ENCODE measurements around the gene SYNE3. TPM values are rescaled to one million over a fixed set of nuclear protein-coding genes. Genes with fewer than 3 reads are reported as not detected.

SYNE3 gene
- total RNA-seq, 2 experiments from 2014 or later, result 65.8 to 81.6 TPM

GRCh38 chr14:95536671-95537070 is 20.2 kb upstream of the SYNE3 start:
- CTCF ChIA-PET, result interaction anchor here (1.3 to 5.1 kb wide), 5 partner anchors 12 to 110 kb away, joined by 3 to 40 read pairs (median 4); no protein-coding TSS in a partner anchor
- DNase-seq, result no peak
- Mint-ChIP-seq H3K9me3 (ENCODE audit: low read depth) (no peaks in the 10 kb centered on the region), H3K4me1 (peaks cover 58% of the 10 kb centered on the region), H3K4me3 (peak overlapping the region; percentile 94), H3K36me3 (peaks cover 10% of the 10 kb centered on the region), H3K27ac (no peak overlapping the region), H3K27me3 (no peaks in the 10 kb centered on the region)
- ATAC-seq, result no peak

- CTCF ChIA-PET, result interaction anchor here (1.3 to 5.1 kb wide), 5 partner anchors 11 to 109 kb away, joined by 3 to 40 read pairs (median 4); no protein-coding TSS in a partner anchor
- H3K4me1 Mint-ChIP-seq, result peaks cover 63% of the 10 kb centered on the region
- no peak for ATAC-seq
- DNase-seq, result no peak
- H3K9me3 Mint-ChIP-seq (ENCODE audit: low read depth), result no peaks in the 10 kb centered on the region
- H3K27ac Mint-ChIP-seq, result peak overlapping the region; percentile 83
- no peaks in the 10 kb centered on the region for H3K27me3 Mint-ChIP-seq
- peaks cover 14% of the 10 kb centered on the region for H3K36me3 Mint-ChIP-seq
- H3K4me3 Mint-ChIP-seq, result peak overlapping the region; percentile 94
Observed at GRCh38 chr14:95536036-95536593, 19.7 kb upstream of the SYNE3 start.

GRCh38 chr14:95535226-95536021 is 19.0 kb upstream of the SYNE3 start:
- H3K4me1 Mint-ChIP-seq, result peaks cover 66% of the 10 kb centered on the region

GRCh38 chr14:95534299-95535225 is 18.1 kb upstream of the SYNE3 start, which contains the start of gene GLRX5:
Gene GLRX5, plus strand, starts transcription at chr14:95535050. Its CDS starts 40 bp downstream, at chr14:95535090.
- peak; percentile 89 for ATAC-seq
- peaks cover 16% of the 10 kb centered on the region for H3K36me3 Mint-ChIP-seq
- H3K27me3 Mint-ChIP-seq, result no peaks in the 10 kb centered on the region
- DNase-seq, result peak; percentile 99
- peak within 1 kb of the TSS; percentile 94 for H3K4me3 Mint-ChIP-seq
- CTCF ChIA-PET, result interaction anchor here (0.8 to 5.1 kb wide), 10 partner anchors 9 to 107 kb away, joined by 3 to 40 read pairs (median 4); partner anchors contain the start of gene SYNE3
- peaks cover 66% of the 10 kb centered on the region for H3K4me1 Mint-ChIP-seq
- H3K9me3 Mint-ChIP-seq (ENCODE audit: low read depth), result no peaks in the 10 kb centered on the region
- peak within 1 kb of the TSS; percentile 84 for H3K27ac Mint-ChIP-seq

More at GRCh38 chr14:95535226-95536021, 19.0 kb upstream of the SYNE3 start:
- H3K27me3 Mint-ChIP-seq, result no peaks in the 10 kb centered on the region
- H3K9me3 Mint-ChIP-seq (ENCODE audit: low read depth), result no peaks in the 10 kb centered on the region
- DNase-seq (peak; percentile 53), ATAC-seq (peak; percentile 1)
- CTCF ChIA-PET, result interaction anchor here (1.1 to 5.1 kb wide), 6 partner anchors 9 to 93 kb away, joined by 3 to 40 read pairs (median 11); partner anchors contain the start of gene SYNE3
- H3K4me3 Mint-ChIP-seq, result peak overlapping the region; percentile 94
- H3K36me3 Mint-ChIP-seq, result peaks cover 16% of the 10 kb centered on the region
- H3K27ac Mint-ChIP-seq, result peak overlapping the region; percentile 83

GRCh38 chr14:95533822-95534221 is 17.4 kb upstream of the SYNE3 start:
- DNase-seq (no peak), ATAC-seq (no peak)
- Mint-ChIP-seq H3K27me3 (no peaks in the 10 kb centered on the region), H3K9me3 (ENCODE audit: low read depth) (no peaks in the 10 kb centered on the region), H3K36me3 (peaks cover 16% of the 10 kb centered on the region), H3K4me1 (peaks cover 69% of the 10 kb centered on the region), H3K4me3 (peak overlapping the region; percentile 94), H3K27ac (peak overlapping the region; percentile 84)
- CTCF ChIA-PET, result interaction anchor here (1.2 to 5.1 kb wide), 9 partner anchors 9 to 107 kb away, joined by 3 to 40 read pairs (median 5); partner anchors contain the start of gene SYNE3

GRCh38 chr14:95533391-95533821 is 17.0 kb upstream of the SYNE3 start:
- no peak for ATAC-seq
- Mint-ChIP-seq H3K27ac (peak overlapping the region; percentile 84), H3K4me3 (peak overlapping the region; percentile 94), H3K9me3 (ENCODE audit: low read depth) (no peaks in the 10 kb centered on the region), H3K36me3 (peaks cover 16% of the 10 kb centered on the region), H3K4me1 (peaks cover 67% of the 10 kb centered on the region), H3K27me3 (no peaks in the 10 kb centered on the region)
- peak; percentile 59 for DNase-seq
- CTCF ChIA-PET, result interaction anchor here (1.2 to 5.1 kb wide), 9 partner anchors 8 to 106 kb away, joined by 3 to 40 read pairs (median 5); partner anchors contain the start of gene SYNE3

GRCh38 chr14:95531969-95532368 is 15.5 kb upstream of the SYNE3 start:
- Mint-ChIP-seq H3K4me3 (peak overlapping the region; percentile 94), H3K9me3 (ENCODE audit: low read depth) (no peaks in the 10 kb centered on the region), H3K27me3 (no peaks in the 10 kb centered on the region), H3K4me1 (peaks cover 64% of the 10 kb centered on the region), H3K27ac (peak overlapping the region; percentile 84), H3K36me3 (peaks cover 16% of the 10 kb centered on the region)
- ATAC-seq (no peak), DNase-seq (no peak)
- CTCF ChIA-PET, result interaction anchor here (1.4 to 2.3 kb wide), 4 partner anchors 14 to 105 kb away, joined by 5 to 13 read pairs (median 9); no protein-coding TSS in a partner anchor

GRCh38 chr14:95531473-95531872 is 15.0 kb upstream of the SYNE3 start:
- H3K4me3 Mint-ChIP-seq, result peak overlapping the region; percentile 31

GRCh38 chr14:95530473-95531276 is 14.2 kb upstream of the SYNE3 start:
- Mint-ChIP-seq H3K36me3 (peaks cover 16% of the 10 kb centered on the region), H3K4me3 (no peak overlapping the region), H3K27me3 (no peaks in the 10 kb centered on the region), H3K9me3 (ENCODE audit: low read depth) (no peaks in the 10 kb centered on the region), H3K4me1 (peaks cover 64% of the 10 kb centered on the region), H3K27ac (peak overlapping the region; percentile 64)
- CTCF ChIA-PET, result interaction anchor here (0.5 to 2.3 kb wide), 5 partner anchors 8 to 104 kb away, joined by 3 to 13 read pairs (median 9); no protein-coding TSS in a partner anchor
- DNase-seq (peak; percentile 27), ATAC-seq (no peak)

More at GRCh38 chr14:95531473-95531872, 15.0 kb upstream of the SYNE3 start:
- ATAC-seq (no peak), DNase-seq (peak; percentile 39)
- Mint-ChIP-seq H3K4me1 (peaks cover 64% of the 10 kb centered on the region), H3K36me3 (peaks cover 16% of the 10 kb centered on the region), H3K9me3 (ENCODE audit: low read depth) (no peaks in the 10 kb centered on the region), H3K27ac (peak overlapping the region; percentile 67), H3K27me3 (no peaks in the 10 kb centered on the region)
- CTCF ChIA-PET, result interaction anchor here (0.5 to 2.3 kb wide), 5 partner anchors 13 to 940 kb away, joined by 3 to 13 read pairs (median 9); no protein-coding TSS in a partner anchor

GRCh38 chr14:95529216-95529615 is 12.8 kb upstream of the SYNE3 start:
- H3K36me3 Mint-ChIP-seq, result peaks cover 15% of the 10 kb centered on the region

GRCh38 chr14:95527387-95528002 is 11.0 kb upstream of the SYNE3 start:
- Mint-ChIP-seq H3K27me3 (no peaks in the 10 kb centered on the region), H3K27ac (peak overlapping the region; percentile 95), H3K36me3 (peaks cover 11% of the 10 kb centered on the region), H3K9me3 (ENCODE audit: low read depth) (no peaks in the 10 kb centered on the region), H3K4me1 (peaks cover 82% of the 10 kb centered on the region), H3K4me3 (no peak overlapping the region)
- ATAC-seq (no peak), DNase-seq (peak; percentile 72)
- CTCF ChIA-PET, result interaction anchor here (0.8 to 7.6 kb wide), 24 partner anchors 8 to 156 kb away, joined by 3 to 130 read pairs (median 5); partner anchors contain the start of genes GLRX5 and SYNE3

More at GRCh38 chr14:95529216-95529615, 12.8 kb upstream of the SYNE3 start:
- H3K27ac Mint-ChIP-seq, result peak overlapping the region; percentile 67
- DNase-seq (no peak), ATAC-seq (no peak)
- H3K4me1 Mint-ChIP-seq, result peaks cover 75% of the 10 kb centered on the region
- H3K9me3 Mint-ChIP-seq (ENCODE audit: low read depth), result no peaks in the 10 kb centered on the region
- no peaks in the 10 kb centered on the region for H3K27me3 Mint-ChIP-seq
- H3K4me3 Mint-ChIP-seq, result no peak overlapping the region
- CTCF ChIA-PET, result interaction anchor here (1.5 to 7.6 kb wide), 4 partner anchors 10 to 104 kb away, joined by 3 to 130 read pairs (median 21); no protein-coding TSS in a partner anchor
